Vagina (tissue), 2 donors: ENCODE results near the gene RING1.

Experiments
- POLR2AphosphoS5 ChIP-seq, 2 donors: sonication (generic); formaldehyde crosslinking; IDR thresholded peaks; one replicate each; pipeline ENCODE4 v1.9.0; 2017; ENCODE audit warnings: antibody characterized with exemption in 2 of 2, mild to moderate bottlenecking in 2 of 2, low read depth in 1 of 2; ENCODE audit not compliant: insufficient read depth in 1 of 2
- TF ChIP-seq, protein P1 (sequence below), 3 experiments: fragments of 450-650 bp in 2 of 3; fragments of 200-600 bp in 1 of 3; sonication (generic) in 1 of 3; IDR thresholded peaks; one replicate each; pipeline ENCODE4 v1.5.1; 2017 to 2019; ENCODE audit warnings: antibody characterized with exemption in 3 of 3, mild to moderate bottlenecking in 2 of 3, moderate library complexity in 2 of 3

DNA sequence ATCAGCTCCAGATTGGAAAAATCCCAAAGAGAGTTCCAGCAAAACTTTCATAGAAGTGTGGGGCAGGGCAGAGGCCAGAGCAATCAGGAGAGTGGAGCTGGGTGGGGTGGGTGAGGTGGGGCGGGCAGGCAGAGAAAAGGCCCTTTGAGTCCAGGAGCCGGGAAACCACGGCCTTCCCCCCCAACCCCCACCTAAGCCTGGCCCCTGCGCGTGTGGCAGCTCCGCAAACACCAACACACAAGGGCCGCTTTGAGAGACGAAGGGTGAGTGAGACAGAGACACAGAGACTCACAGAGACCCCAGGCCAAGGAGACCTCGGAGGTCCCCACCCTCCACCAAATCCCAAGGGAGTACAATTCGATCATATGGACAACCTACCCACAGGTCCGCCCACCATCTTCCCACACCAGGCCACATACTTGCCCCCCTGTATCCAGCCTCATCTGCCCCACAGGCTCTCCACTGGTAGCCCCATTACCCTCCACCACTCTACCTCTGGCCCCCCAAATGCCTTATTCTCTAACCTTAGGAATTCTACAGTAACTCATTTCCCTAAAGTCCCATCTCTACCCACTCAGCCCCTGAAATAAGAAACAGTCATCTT lies 17.7 kb upstream of the RING1 start:
- TF ChIP-seq, protein P1, sequence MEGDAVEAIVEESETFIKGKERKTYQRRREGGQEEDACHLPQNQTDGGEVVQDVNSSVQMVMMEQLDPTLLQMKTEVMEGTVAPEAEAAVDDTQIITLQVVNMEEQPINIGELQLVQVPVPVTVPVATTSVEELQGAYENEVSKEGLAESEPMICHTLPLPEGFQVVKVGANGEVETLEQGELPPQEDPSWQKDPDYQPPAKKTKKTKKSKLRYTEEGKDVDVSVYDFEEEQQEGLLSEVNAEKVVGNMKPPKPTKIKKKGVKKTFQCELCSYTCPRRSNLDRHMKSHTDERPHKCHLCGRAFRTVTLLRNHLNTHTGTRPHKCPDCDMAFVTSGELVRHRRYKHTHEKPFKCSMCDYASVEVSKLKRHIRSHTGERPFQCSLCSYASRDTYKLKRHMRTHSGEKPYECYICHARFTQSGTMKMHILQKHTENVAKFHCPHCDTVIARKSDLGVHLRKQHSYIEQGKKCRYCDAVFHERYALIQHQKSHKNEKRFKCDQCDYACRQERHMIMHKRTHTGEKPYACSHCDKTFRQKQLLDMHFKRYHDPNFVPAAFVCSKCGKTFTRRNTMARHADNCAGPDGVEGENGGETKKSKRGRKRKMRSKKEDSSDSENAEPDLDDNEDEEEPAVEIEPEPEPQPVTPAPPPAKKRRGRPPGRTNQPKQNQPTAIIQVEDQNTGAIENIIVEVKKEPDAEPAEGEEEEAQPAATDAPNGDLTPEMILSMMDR (IDR thresholded peaks at IDR 0.05) = no peak
- no peak for TF ChIP-seq POLR2AphosphoS5 (IDR thresholded peaks at IDR 0.05; ENCODE audit: insufficient read depth in 1 of 2, low read depth in 1 of 2)
